Astrocyte (in vitro differentiated cells and primary cell): ENCODE data around the gene MON2. TPM values are rescaled to one million over a fixed set of nuclear protein-coding genes. Genes with fewer than 3 reads are reported as not detected.
A peak's percentile ranks its signal among the peaks of the same experiment; 100 is the strongest.

Experiments used
- DNase-seq: peaks from one replicate; pipeline ENCODE4 v3.0.0-alpha.2; 2010; ENCODE audit warnings: low read depth
- FAIRE-seq: peaks from 2 replicates; lab custom pipeline; 2011; peaks lifted over from hg19 to GRCh38; lab: Jason Lieb, UNC
- H2AFZ ChIP-seq: 2 replicates; pipeline ENCODE4 v1.6.0; 2012; ENCODE audit warnings: low read depth, low read length, inconsistent platforms
- H3K27ac ChIP-seq: 2 replicates; pipeline ENCODE4 v1.5.1; 2011; ENCODE audit warnings: low read depth, low read length, inconsistent platforms
- H3K27me3 ChIP-seq: 2 replicates; pipeline ENCODE4 v1.6.0; 2011; ENCODE audit warnings: low read length, inconsistent platforms; ENCODE audit not compliant: insufficient read depth
- H3K36me3 ChIP-seq: 2 replicates; pipeline ENCODE4 v1.5.1; 2011; ENCODE audit warnings: low read length, inconsistent platforms; ENCODE audit not compliant: insufficient read depth
- H3K4me1 ChIP-seq: 2 replicates; pipeline ENCODE4 v1.5.1; 2011; ENCODE audit warnings: low read length, inconsistent platforms; ENCODE audit not compliant: insufficient read depth
- H3K4me2 ChIP-seq: 2 replicates; pipeline ENCODE4 v1.6.0; 2012; ENCODE audit warnings: low read length, inconsistent platforms
- H3K4me3 ChIP-seq: 2 replicates; pipeline ENCODE4 v1.5.1; 2011; ENCODE audit warnings: low read depth, mild to moderate bottlenecking, low read length, inconsistent platforms; ENCODE audit not compliant: insufficient read depth
- H3K79me2 ChIP-seq: 2 replicates; pipeline ENCODE4 v1.6.0; 2012; ENCODE audit warnings: mild to moderate bottlenecking, low read length, inconsistent platforms; ENCODE audit not compliant: insufficient read depth
- H3K9ac ChIP-seq: 2 replicates; pipeline ENCODE4 v1.6.0; 2012; ENCODE audit warnings: mild to moderate bottlenecking, low read length, inconsistent platforms
- H3K9me3 ChIP-seq: 2 replicates; pipeline ENCODE4 v1.5.1; 2012; ENCODE audit warnings: low read depth, mild to moderate bottlenecking, low read length, inconsistent platforms; ENCODE audit not compliant: insufficient read depth
- H4K20me1 ChIP-seq: 2 replicates; pipeline ENCODE4 v1.6.0; 2012; ENCODE audit warnings: low read length, inconsistent platforms; ENCODE audit not compliant: insufficient read depth
- H3K27ac Mint-ChIP-seq: one replicate; pipeline ENCODE4 v1.8.0; 2021; ENCODE audit warnings: mild to moderate bottlenecking, mixed read lengths; ENCODE audit not compliant: unreplicated experiment
- H3K27me3 Mint-ChIP-seq: one replicate; pipeline ENCODE4 v1.8.0; 2021; ENCODE audit warnings: low read depth, mixed read lengths; ENCODE audit not compliant: unreplicated experiment
- H3K36me3 Mint-ChIP-seq: one replicate; pipeline ENCODE4 v1.8.0; 2021; ENCODE audit warnings: low read depth, mixed read lengths; ENCODE audit not compliant: unreplicated experiment
- H3K4me1 Mint-ChIP-seq: one replicate; pipeline ENCODE4 v1.8.0; 2021; ENCODE audit warnings: low read depth, mixed read lengths; ENCODE audit not compliant: unreplicated experiment
- H3K4me3 Mint-ChIP-seq: one replicate; pipeline ENCODE4 v1.8.0; 2021; ENCODE audit warnings: mild to moderate bottlenecking, moderate library complexity, mixed read lengths; ENCODE audit not compliant: unreplicated experiment
- H3K9me3 Mint-ChIP-seq: one replicate; pipeline ENCODE4 v1.8.0; 2021; ENCODE audit warnings: mild to moderate bottlenecking, mixed read lengths; ENCODE audit not compliant: unreplicated experiment
- CTCF ChIP-seq: IDR thresholded peaks from 2 replicates; pipeline ENCODE4 v1.5.1; 2011; ENCODE audit warnings: low read depth, mild to moderate bottlenecking, inconsistent platforms, low read length, moderate library complexity; ENCODE audit not compliant: insufficient read depth
- EZH2 ChIP-seq: IDR thresholded peaks from 2 replicates; pipeline ENCODE4 v1.6.1; 2012; ENCODE audit warnings: mild to moderate bottlenecking, low read length, inconsistent platforms; ENCODE audit not compliant: insufficient read depth
- total RNA-seq: library from RNA; stranded (reverse); gene quantifications from 2 replicates; pipeline ENCODE4 v1.2.1, GENCODE V29; 2021

Gene MON2
- total RNA-seq, 1 donor from 2014 or later: 39.7 TPM

DNA sequence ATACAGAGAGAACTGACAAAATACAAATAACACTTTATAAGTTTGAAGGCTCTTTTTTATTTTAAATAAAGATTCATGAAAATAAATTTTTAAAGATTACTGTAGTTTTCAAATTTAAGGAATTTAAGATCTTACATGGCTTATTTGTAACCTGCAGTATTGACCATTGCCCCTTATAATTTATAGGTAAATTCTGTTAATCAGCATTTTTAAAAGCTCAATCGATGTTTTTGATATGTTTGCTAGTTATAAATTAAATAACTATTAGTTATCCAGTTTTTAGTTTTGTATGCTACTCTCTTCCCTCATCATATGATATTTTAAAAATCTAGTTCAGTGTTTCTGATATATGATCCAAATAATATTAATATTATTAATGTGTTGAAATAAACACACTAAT, 109.9 kb downstream of the MON2 start:
- Mint-ChIP-seq H3K4me3 (no peak overlapping the region), H3K36me3 (peaks cover 2% of the 10 kb centered on the region), H3K27ac (no peak overlapping the region), H3K4me1 (no peaks in the 10 kb centered on the region), H3K27me3 (no peaks in the 10 kb centered on the region), H3K9me3 (no peaks in the 10 kb centered on the region)
- H2AFZ ChIP-seq: no peak overlapping the region
- no peaks in the 10 kb centered on the region for H3K27me3 ChIP-seq
- H3K79me2 ChIP-seq: no peaks in the 10 kb centered on the region
- H3K4me2 ChIP-seq: no peak overlapping the region
- no peaks in the 10 kb centered on the region for H4K20me1 ChIP-seq
- H3K27ac ChIP-seq: no peak overlapping the region
- no peak for TF ChIP-seq CTCF
- TF ChIP-seq EZH2: no peak
- H3K9me3 ChIP-seq: no peaks in the 10 kb centered on the region
- H3K4me1 ChIP-seq: no peaks in the 10 kb centered on the region
- FAIRE-seq (no peak), DNase-seq (no peak)
- H3K36me3 ChIP-seq: peaks cover 13% of the 10 kb centered on the region
- no peak overlapping the region for H3K4me3 ChIP-seq
- H3K9ac ChIP-seq: no peak overlapping the region

GRCh38 chr12:62578726-62579125, 112.1 kb downstream of the MON2 start:
- no peaks in the 10 kb centered on the region for H3K9me3 ChIP-seq
- peaks cover 2% of the 10 kb centered on the region for H3K4me1 Mint-ChIP-seq
- no peak overlapping the region for H3K4me2 ChIP-seq
- H3K9me3 Mint-ChIP-seq: no peaks in the 10 kb centered on the region
- H3K4me3 Mint-ChIP-seq: no peak overlapping the region
- H3K36me3 Mint-ChIP-seq: peaks cover 7% of the 10 kb centered on the region
- no peak overlapping the region for H2AFZ ChIP-seq
- no peaks in the 10 kb centered on the region for H3K79me2 ChIP-seq
- no peak overlapping the region for H3K4me3 ChIP-seq
- no peaks in the 10 kb centered on the region for H3K27me3 ChIP-seq
- no peak overlapping the region for H3K27ac ChIP-seq
- H3K36me3 ChIP-seq: peaks cover 8% of the 10 kb centered on the region
- H3K9ac ChIP-seq: no peak overlapping the region
- no peaks in the 10 kb centered on the region for H3K4me1 ChIP-seq
- no peak overlapping the region for H3K27ac Mint-ChIP-seq
- no peak for FAIRE-seq
- TF ChIP-seq CTCF: no peak
- TF ChIP-seq EZH2: no peak
- H3K27me3 Mint-ChIP-seq: no peaks in the 10 kb centered on the region
- DNase-seq: no peak
- H4K20me1 ChIP-seq: no peaks in the 10 kb centered on the region

GRCh38 chr12:62581288-62582064, 114.8 kb downstream of the MON2 start:
- no peaks in the 10 kb centered on the region for H3K79me2 ChIP-seq
- no peaks in the 10 kb centered on the region for H3K9me3 ChIP-seq
- no peaks in the 10 kb centered on the region for H4K20me1 ChIP-seq
- DNase-seq: peak; percentile 51
- peaks cover 6% of the 10 kb centered on the region for H3K36me3 ChIP-seq
- H3K9ac ChIP-seq: no peak overlapping the region
- Mint-ChIP-seq H3K27me3 (no peaks in the 10 kb centered on the region), H3K27ac (no peak overlapping the region), H3K4me3 (no peak overlapping the region), H3K9me3 (no peaks in the 10 kb centered on the region), H3K4me1 (peaks cover 2% of the 10 kb centered on the region), H3K36me3 (peaks cover 5% of the 10 kb centered on the region)
- peak; percentile 76 for TF ChIP-seq CTCF
- no peak for TF ChIP-seq EZH2
- no peak overlapping the region for H2AFZ ChIP-seq
- H3K4me1 ChIP-seq: no peaks in the 10 kb centered on the region
- FAIRE-seq: peak; percentile 58
- H3K27ac ChIP-seq: no peak overlapping the region
- no peak overlapping the region for H3K4me2 ChIP-seq
- no peaks in the 10 kb centered on the region for H3K27me3 ChIP-seq
- no peak overlapping the region for H3K4me3 ChIP-seq
